MV-4-11 (cell line): ENCODE measurements around the gene ASMT.
"Not testable (repeated sequence)": the region's sequence is repeated elsewhere in the genome, so short reads cannot be mapped to it uniquely, and the experiment has no call there.

Source experiments
- DNase-seq: peaks from one replicate; lab custom pipeline; 2025; lab: John Stamatoyannopoulos, UW

ASMT gene, protein sequence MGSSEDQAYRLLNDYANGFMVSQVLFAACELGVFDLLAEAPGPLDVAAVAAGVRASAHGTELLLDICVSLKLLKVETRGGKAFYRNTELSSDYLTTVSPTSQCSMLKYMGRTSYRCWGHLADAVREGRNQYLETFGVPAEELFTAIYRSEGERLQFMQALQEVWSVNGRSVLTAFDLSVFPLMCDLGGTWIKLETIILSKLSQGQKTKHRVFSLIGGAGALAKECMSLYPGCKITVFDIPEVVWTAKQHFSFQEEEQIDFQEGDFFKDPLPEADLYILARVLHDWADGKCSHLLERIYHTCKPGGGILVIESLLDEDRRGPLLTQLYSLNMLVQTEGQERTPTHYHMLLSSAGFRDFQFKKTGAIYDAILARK

DNA sequence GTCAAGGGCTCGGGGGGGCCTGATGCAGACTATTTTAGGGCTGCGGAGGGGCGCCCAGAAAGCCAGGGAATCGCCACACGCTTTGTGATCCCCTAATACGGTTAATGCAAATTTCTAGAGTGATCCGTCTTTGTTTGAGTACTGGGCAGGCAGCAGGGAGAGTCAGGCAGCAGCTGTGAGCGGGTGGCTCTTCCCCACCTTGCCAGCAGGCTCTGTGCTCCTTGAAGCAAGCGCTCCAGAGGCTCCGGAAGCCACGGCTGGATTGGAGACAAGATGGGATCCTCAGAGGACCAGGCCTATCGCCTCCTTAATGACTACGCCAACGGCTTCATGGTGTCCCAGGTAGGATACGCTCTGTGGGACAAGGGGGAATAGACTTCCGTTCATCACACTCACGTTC, at the start of gene ASMT:
Gene ASMT (plus strand): TSS at position 133 of the 400 bp plus-strand sequence. CDS start 141 bp downstream, at position 274.
- DNase-seq = no peak

DNA sequence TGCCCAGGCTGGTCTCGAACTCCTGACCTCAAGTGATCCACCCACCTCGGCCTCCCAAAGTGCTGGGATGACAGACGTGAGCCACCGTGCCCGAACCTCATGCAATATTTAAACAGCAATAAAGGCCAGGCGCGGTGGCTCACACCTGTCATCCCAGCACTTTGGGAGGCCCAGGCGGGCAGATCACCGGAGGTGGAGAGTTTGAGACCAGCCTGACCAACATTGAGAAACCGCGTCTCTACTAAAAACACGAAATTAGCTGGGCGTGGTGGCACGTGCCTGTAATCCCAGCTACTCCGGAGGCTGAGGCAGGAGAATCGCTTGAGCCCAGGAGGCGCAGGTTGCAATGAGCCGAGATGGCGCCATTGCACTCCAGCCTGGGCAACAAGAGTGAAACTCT, 40.7 kb upstream of the ASMT start:
- not testable (repeated sequence) for DNase-seq

DNA sequence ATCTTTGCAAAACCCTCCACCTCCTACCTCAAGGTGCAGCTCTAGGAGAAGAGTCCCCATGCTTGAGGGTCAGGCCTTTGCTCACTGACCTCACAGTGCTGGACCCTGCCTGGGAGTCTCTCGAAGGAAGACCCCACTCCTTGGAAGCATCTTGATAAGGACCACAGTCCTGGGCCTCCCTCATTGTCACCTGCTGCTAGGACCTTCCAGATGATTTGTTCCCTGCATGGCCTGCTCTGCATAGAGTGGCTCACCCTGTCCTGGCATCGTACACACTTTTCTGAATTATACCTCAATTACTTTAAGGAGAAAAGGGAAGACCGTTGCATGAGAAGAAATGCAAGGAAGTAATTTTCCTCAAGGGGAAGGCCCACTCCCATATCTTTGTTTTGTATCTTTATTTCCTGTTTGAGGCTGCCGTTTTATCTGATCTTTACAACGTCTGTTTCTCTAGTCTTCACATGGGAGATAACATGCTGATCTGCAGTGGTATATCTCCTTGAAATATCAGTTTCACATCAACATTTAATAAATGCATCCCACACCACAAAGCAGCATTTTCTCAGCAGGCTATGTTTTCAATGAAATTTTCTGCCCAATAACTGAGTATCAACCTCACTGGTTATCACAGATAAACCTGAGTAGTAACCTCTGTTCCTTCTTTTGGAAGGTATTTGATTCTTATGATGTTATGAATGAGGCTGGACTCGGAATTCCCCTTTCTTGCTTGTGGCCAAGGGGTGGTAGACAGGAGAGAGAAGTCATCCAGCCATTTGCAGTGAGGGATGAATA, 38.5 kb upstream of the ASMT start:
- no peak for DNase-seq

DNA sequence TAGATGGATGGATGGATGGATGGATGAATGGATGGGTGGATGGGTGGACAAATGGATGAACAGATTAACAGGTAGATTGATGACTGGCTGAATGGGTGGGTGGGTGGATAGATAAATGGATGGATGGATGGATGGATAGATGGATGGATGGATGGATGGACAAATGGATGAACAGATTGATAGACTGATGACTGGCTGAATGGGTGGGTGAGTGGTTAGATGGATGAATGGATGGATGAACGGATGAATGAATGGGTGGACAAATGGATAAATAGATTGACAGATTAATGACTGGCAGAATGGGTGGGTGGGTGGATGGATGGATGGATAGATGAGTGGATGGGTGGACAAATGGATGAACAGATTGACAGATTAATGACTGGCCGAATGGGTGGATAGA, 37.0 kb upstream of the ASMT start:
- DNase-seq = no peak

DNA sequence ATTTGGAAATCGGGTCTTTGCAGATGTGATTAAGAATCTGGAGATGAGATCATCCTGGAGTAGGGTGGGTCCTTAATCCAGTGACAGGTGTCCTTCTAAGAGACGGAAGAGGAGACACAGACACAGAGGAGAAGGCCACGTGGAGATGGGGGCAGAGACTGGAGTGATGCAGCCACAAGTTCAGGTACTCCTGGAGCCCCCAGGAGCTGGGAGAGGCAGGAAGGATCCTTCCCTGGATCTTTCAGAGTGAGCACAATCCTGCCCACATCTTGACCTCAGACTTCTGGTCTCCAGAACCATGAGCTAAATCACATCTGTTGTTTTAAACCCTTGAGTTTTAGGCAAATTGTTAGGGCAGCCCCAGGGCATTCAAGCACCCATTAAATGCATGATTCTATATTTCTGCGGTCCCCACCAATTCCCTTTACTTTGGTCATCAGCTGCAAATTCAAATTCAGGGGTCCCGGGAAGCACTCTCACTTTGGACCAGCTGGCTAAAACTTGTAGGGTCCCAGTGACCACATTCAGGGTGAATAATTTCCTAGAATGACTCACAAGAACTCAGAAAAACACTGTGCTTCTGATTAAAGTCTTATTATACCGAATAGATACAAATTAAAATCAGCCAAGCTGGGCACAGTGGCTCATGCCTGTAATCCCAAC, 36.2 kb upstream of the ASMT start:
- no peak for DNase-seq

DNA sequence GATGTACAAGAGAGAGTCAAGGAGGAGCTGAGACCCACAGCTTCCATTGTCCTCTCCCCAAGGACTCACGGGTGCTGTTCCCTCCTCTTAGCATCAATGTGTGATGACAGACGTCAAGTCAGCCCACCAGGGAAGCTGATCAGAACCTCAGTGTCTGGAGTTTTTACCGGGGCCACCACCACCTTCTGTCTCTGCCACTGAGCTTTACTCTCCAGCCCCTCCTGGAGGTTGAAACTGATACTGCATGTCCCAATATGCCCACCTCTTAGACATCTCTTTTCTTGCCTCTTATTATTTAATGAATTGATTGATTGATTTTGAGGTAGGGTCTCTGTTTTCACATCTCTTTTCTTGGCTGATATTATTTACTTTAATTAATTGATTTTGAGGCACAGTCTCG, 33.7 kb upstream of the ASMT start:
- peak; percentile 75 for DNase-seq

DNA sequence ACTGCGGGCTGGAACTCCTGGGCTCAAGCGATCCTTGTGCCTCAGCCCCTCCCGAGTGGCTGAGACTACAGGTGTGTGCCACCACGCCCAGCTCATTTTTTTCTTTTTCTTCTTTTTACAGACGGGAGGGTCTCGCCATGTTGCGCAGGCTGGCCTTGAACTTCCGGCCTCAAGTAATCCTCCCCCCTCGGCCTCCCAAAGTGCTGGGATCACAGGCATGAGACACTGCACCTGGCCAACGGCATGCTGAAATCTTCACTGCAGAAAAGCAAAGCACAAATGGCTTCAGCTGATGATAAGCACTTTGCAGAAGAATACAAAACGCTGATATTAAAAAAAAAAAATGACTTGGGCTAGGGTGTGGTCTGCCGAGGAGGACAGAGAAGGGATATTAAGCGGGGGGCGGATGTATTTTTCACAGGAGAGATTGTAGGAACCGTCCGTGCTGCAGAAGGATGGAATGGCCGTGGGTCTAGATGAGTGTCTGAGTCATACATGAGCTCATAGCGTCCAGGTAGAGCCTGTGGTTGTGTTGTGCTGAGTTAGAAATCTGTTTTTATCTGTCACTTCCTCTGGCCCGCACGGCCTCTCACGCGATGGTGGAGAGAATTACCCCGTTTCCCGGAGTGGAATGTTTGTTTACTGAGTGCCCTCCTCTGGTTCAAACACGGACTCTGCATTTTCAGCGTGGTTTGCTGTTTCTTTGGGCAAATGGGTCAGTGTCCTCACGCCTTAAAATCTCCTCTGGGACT, 32.0 kb upstream of the ASMT start:
- peak; percentile 83 for DNase-seq

DNA sequence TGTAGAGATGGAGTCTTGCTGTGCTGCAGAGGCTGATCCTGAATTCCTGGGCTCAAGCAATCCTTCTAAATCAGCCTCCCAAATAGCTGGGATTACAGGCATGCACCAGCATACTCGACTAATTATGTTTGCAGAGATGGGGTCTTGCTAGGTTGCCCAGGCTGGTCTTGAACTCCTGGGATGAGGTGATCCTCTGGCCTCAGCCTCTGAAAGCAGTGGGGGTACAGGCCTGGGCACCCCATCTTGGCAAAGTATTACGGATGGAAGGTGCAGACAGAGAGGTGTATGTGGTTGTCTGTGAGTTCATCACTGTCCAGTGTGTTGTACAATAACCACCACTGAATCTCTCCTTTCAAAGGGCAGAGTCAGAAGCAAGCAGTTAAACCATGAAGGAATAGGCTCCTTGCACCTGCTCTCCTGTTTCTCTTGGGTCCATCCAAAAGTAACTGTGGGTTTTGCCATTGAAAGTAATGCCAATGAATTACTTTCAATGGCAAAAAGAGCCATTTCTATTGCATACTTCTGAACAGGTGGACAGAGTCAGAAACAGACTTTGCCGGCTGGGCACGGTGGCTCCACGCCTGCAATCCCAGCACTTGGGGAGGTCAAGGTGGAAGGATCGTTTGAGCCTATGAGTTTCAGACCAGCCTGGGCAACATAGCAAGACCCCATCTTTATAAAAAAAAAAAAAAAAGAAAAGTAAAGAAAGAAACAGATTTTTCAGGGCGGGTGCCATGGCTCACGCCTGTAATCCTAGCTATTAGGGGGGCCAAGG, 30.4 kb upstream of the ASMT start:
- DNase-seq = no peak

DNA sequence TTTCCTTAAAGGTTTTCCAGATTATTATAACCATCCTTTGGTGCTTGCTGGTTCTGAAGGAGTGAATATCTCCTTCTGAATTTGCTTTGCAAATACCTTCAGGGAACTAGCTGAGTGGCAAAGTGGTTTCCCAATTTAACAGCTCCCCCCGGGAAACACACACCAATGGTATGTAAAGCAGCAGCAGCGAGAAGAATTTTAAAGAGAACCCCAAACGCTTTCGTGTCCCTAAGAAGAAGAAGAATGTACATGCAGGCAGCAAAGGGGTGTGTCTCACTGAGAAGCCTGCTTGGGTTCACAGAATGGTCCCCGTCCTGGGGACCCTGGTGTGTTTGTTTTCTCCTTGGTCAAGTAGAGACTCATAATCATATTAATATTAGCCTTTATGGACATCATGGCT, 27.7 kb upstream of the ASMT start:
- DNase-seq = no peak

DNA sequence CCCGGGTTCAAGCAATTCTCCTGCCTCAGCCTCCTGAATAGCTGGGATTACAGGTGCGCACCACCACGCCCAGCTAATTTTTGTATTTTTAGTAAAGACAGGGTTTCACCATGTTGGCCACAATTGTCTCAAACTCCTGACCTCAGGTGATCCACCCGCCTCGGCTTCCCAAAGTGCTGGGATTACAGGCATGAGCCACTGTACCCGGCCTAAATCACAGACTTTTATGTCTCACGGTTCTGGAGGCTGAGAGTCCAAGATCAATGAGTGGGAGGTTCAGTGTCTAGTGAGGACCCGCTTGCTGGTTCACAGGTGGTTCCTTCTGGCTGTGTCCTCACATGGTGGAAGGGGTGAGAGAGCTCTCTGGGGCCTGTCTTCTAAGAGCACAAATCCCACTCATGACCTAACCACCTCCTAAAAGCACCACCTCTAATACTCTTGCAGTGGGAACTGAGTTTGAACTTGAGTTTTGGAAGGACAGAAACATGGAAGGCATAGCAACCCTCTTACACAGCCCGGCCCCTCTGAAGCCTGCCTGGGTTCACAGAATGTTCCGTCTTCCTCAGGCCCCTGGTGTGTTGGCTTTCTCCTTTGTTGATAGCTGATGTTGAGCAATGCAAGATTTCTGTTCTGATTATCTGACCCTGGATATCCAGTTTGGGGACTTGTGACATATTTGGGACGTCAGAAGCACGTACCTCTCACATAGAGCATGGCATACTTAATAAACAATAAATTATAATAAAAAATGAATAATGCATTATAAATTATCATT, 25.3 kb upstream of the ASMT start:
- DNase-seq = no peak

- peak; percentile 90 for DNase-seq
Observed at GRCh38 chrX:1591102-1591862, 23.6 kb upstream of the ASMT start, which contains the start of gene AKAP17A. AKAP17A (plus strand) TSS chrX:1591604; CDS start chrX:1593463, 1,859 bp downstream.

GRCh38 chrX:1591863-1592469, 22.9 kb upstream of the ASMT start:
- no peak for DNase-seq

DNA sequence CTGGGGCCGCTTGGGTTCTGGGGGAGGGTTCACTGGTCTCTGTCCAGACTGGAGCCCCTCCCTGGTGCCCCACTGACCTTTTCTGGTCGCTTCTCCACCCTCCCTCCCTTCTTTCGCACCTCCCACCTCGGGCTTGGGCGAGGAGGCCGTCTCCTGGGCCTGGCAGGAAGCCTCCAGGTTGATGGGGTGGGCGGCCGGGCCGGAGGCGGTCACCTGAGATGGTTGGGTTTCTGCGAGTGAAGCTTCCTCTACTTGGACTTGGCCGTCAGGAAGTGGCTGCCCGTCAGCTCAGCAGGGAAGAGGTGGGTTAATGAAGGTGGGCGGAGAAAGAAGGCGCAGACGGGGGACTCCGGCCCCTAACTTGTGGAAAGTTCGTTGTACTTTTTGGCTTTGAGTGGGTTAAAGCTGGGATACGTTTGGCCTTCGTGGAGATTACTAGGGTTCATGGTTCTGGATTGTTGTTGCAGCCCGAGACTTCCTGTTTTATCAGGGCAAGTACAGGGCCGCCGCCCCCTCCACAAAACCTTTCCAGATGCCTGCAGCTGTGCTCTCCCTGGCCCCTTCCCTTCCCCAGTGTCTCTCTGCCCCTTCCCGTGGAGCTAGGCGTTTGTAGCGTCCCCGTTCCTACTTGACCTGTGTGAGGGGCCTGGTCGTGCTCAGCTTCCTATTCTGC, 22.3 kb upstream of the ASMT start:
- DNase-seq = peak; percentile 52

DNA sequence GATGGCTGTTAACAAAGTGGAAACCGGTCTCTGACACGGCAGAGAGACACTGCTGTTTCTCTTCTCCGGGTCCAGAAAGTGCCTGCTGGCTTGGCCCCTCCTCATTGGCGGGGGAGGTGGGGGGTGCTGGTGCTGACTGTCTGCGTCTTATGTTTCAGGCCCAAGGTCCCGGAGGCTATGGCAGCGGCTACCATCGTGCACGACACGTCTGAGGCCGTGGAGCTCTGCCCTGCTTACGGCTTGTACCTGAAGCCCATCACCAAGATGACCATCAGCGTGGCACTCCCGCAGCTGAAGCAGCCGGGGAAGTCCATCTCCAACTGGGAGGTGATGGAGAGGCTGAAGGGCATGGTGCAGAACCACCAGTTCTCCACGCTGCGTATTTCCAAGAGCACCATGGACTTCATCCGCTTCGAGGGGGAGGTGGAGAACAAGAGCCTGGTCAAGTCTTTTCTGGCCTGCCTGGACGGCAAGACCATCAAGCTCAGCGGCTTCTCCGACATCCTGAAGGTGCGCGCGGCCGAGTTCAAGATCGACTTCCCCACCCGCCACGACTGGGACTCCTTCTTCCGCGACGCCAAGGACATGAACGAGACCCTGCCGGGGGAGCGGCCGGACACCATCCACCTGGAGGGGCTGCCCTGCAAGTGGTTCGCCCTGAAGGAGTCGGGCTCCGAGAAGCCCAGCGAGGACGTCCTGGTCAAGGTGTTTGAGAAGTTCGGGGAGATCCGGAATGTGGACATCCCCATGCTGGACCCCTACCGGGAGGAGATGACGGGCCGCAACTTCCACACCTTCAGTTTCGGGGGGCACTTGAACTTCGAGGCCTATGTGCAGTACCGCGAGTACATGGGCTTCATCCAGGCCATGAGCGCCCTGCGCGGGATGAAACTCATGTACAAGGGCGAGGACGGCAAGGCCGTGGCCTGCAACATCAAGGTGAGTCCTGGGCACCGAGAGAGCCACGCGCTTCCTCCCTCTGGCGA, 21.3 kb upstream of the ASMT start:
- no peak for DNase-seq

- no peak for DNase-seq
Observed at GRCh38 chrX:1595711-1596060, 19.2 kb upstream of the ASMT start.

DNA sequence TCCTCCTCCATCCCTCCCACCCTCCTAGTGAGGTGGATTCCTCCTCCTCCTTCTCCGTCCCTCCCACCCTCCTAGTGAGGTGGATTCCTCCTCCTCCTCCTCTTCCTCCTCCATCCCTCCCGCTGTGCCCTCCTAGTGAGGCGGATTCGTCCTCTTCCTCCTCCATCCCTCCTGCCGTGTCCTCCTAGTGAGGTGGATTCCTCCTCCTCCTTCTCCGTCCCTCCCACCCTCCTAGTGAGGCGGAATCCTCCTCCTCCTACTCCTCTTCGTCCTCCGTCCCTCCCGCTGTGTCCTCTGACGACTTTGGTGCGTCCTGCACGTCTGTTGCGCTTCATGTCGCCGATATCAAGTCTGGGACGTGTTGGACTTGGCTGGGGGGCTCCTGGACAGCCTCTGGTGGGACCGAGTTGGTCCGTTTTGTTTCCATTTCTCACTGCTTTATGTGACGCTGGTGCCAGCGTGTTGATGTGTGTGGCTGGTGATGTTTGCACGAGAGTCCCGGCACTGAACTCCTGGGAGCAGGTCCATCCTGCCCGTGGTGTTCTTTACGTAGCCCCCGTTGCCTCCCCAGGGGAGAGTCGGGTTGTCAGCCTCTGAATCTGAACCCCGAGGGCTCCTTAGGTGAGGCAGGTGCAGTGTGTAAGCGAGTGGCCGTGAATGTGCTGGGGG, 18.0 kb upstream of the ASMT start:
- no peak for DNase-seq
